Loucy (cell line): ENCODE measurements around the gene C1orf216.

Experiments used
- EZH2phosphoT487 ChIP-seq: fragments of 200-600 bp; IDR thresholded peaks from 2 replicates; pipeline ENCODE4 v1.6.1; 2018; ENCODE audit warnings: antibody characterized with exemption, mild to moderate bottlenecking, moderate library complexity, borderline replicate concordance
- TF ChIP-seq, protein P1 (sequence below): fragments of 200-600 bp; sonication (generic); conservative IDR thresholded peaks from 2 replicates; pipeline ENCODE4 v1.5.1; 2014; ENCODE audit warnings: mild to moderate bottlenecking, antibody characterized with exemption, low read length

DNA sequence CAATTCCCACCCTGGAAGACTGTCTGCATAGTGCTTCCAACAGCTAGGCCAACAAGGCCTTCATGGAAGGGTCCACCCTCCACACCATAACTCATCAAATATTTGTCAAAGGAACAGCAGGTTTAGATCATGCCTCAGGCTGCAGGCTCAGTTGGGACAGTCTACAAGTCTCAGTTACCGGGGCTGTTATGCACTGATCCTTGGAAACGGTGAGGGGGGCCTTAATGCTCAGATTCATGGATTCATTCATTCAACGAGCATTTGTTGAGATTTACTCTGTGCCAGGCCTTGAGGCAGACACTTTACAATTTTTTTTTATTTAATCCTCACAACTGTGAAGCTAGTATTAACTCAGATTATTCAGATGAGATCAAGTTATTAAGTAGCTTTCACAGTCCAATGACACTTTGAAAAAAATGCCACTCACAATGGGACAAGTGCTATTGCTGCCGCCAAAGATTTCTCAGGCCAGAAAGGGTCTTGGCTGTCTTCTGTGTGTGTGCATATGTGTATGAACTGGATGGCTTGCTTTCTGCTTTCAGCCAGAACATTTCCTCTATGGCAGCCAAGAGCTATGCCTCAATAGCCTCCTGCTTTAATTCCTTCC lies 8.9 kb upstream of the C1orf216 start:
- TF ChIP-seq, protein P1, sequence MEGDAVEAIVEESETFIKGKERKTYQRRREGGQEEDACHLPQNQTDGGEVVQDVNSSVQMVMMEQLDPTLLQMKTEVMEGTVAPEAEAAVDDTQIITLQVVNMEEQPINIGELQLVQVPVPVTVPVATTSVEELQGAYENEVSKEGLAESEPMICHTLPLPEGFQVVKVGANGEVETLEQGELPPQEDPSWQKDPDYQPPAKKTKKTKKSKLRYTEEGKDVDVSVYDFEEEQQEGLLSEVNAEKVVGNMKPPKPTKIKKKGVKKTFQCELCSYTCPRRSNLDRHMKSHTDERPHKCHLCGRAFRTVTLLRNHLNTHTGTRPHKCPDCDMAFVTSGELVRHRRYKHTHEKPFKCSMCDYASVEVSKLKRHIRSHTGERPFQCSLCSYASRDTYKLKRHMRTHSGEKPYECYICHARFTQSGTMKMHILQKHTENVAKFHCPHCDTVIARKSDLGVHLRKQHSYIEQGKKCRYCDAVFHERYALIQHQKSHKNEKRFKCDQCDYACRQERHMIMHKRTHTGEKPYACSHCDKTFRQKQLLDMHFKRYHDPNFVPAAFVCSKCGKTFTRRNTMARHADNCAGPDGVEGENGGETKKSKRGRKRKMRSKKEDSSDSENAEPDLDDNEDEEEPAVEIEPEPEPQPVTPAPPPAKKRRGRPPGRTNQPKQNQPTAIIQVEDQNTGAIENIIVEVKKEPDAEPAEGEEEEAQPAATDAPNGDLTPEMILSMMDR = no peak
- no peak for TF ChIP-seq EZH2phosphoT487
